ENCODE results near the gene MUS81. TPM values are rescaled to one million over a fixed set of nuclear protein-coding genes. Genes with fewer than 3 reads are reported as not detected.

Gene MUS81
- total and polyA plus RNA-seq, 2 of the 13 experiments (the other 11 are each of a cell fraction or from before 2014, with no cell fraction given) = 25.6 to 30.2 TPM

DNA sequence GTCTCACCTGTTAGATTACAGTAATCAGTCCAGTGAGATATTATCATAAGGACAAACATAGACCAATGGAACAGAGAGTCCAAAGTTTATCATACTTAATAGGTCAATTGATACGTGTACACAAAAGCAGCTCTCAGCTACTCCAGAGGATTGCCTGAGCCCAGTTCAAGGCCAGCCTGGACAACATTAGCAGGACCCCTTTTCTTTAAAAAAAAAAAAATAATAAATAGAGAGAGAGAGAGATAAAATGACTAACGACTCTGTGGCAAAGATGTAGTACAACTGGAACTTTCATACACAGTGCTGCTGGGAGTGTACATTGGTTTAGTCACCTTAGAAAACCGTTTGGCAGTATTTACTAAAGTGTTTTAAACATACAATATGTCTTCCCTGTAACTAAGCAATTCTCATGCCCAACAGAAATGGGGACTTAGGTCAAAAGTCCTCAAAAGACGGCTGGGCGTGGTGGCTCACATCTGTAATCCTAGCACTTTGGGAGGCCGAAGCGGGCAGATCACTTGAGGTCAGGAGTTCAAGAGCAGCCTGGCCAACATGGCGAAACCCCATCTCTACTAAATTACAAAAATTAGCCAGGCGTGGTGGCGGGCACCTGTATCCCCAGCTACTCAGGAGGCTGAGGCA lies 15.9 kb upstream of the MUS81 start (continued):
- TF ChIP-seq, protein P1, sequence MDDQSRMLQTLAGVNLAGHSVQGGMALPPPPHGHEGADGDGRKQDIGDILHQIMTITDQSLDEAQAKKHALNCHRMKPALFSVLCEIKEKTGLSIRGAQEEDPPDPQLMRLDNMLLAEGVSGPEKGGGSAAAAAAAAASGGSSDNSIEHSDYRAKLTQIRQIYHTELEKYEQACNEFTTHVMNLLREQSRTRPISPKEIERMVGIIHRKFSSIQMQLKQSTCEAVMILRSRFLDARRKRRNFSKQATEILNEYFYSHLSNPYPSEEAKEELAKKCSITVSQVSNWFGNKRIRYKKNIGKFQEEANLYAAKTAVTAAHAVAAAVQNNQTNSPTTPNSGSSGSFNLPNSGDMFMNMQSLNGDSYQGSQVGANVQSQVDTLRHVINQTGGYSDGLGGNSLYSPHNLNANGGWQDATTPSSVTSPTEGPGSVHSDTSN (CRISPR knock-in tag; IDR thresholded peaks at IDR 0.05; ENCODE audit: borderline replicate concordance) = no peak
- TF ChIP-seq ZMYM3 (CRISPR knock-in tag; IDR thresholded peaks at IDR 0.05) = peak; percentile 68; the same call in 1 of the 2 replicates
- TF ChIP-seq ZNF263 (CRISPR knock-in tag; IDR thresholded peaks at IDR 0.05) = no peak
- TF ChIP-seq ZSCAN20 (CRISPR knock-in tag; IDR thresholded peaks at IDR 0.05; ENCODE audit: borderline replicate concordance) = no peak
- TF ChIP-seq SETDB1 (CRISPR knock-in tag; IDR thresholded peaks at IDR 0.05; ENCODE audit: borderline replicate concordance) = no peak
- TF ChIP-seq XBP1 (CRISPR knock-in tag; IDR thresholded peaks at IDR 0.05) = no peak
- TF ChIP-seq RBM22 (optimal IDR thresholded peaks at IDR 0.05; ENCODE audit: low read length) = no peak
- TF ChIP-seq ETV6 (CRISPR knock-in tag; conservative IDR thresholded peaks at IDR 0.05) = no peak
- TF ChIP-seq ZNF839 (CRISPR knock-in tag; IDR thresholded peaks at IDR 0.05; ENCODE audit: borderline replicate concordance) = no peak
- no peak for TF ChIP-seq IRF2 (CRISPR knock-in tag; IDR thresholded peaks at IDR 0.05)
- no peak for TF ChIP-seq ZNF879 (CRISPR knock-in tag; IDR thresholded peaks at IDR 0.05)
- no peak for TF ChIP-seq ZKSCAN1 (IDR thresholded peaks at IDR 0.05; ENCODE audit: low read length)
- no peak for TF ChIP-seq ZNF629 (CRISPR knock-in tag; conservative IDR thresholded peaks at IDR 0.05)
- TF ChIP-seq, protein P2, sequence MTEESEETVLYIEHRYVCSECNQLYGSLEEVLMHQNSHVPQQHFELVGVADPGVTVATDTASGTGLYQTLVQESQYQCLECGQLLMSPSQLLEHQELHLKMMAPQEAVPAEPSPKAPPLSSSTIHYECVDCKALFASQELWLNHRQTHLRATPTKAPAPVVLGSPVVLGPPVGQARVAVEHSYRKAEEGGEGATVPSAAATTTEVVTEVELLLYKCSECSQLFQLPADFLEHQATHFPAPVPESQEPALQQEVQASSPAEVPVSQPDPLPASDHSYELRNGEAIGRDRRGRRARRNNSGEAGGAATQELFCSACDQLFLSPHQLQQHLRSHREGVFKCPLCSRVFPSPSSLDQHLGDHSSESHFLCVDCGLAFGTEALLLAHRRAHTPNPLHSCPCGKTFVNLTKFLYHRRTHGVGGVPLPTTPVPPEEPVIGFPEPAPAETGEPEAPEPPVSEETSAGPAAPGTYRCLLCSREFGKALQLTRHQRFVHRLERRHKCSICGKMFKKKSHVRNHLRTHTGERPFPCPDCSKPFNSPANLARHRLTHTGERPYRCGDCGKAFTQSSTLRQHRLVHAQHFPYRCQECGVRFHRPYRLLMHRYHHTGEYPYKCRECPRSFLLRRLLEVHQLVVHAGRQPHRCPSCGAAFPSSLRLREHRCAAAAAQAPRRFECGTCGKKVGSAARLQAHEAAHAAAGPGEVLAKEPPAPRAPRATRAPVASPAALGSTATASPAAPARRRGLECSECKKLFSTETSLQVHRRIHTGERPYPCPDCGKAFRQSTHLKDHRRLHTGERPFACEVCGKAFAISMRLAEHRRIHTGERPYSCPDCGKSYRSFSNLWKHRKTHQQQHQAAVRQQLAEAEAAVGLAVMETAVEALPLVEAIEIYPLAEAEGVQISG (CRISPR knock-in tag; IDR thresholded peaks at IDR 0.05) = no peak
- TF ChIP-seq USF2 (IDR thresholded peaks at IDR 0.05; ENCODE audit: low read depth, low read length) = no peak
- no peak for TF ChIP-seq USF2 (CRISPR knock-in tag; IDR thresholded peaks at IDR 0.05; ENCODE audit: borderline replicate concordance)
- TF ChIP-seq AHR (CRISPR knock-in tag; IDR thresholded peaks at IDR 0.05) = no peak
- no peak for TF ChIP-seq TCF12 (IDR thresholded peaks at IDR 0.05)
- no peak for TF ChIP-seq TCF12 (CRISPR knock-in tag; IDR thresholded peaks at IDR 0.05)
- no peak for TF ChIP-seq ZBTB1 (CRISPR knock-in tag; IDR thresholded peaks at IDR 0.05; ENCODE audit: borderline replicate concordance)
- TF ChIP-seq ZNF616 (CRISPR knock-in tag; IDR thresholded peaks at IDR 0.05; ENCODE audit: low read depth) = no peak
- TF ChIP-seq, protein P3, sequence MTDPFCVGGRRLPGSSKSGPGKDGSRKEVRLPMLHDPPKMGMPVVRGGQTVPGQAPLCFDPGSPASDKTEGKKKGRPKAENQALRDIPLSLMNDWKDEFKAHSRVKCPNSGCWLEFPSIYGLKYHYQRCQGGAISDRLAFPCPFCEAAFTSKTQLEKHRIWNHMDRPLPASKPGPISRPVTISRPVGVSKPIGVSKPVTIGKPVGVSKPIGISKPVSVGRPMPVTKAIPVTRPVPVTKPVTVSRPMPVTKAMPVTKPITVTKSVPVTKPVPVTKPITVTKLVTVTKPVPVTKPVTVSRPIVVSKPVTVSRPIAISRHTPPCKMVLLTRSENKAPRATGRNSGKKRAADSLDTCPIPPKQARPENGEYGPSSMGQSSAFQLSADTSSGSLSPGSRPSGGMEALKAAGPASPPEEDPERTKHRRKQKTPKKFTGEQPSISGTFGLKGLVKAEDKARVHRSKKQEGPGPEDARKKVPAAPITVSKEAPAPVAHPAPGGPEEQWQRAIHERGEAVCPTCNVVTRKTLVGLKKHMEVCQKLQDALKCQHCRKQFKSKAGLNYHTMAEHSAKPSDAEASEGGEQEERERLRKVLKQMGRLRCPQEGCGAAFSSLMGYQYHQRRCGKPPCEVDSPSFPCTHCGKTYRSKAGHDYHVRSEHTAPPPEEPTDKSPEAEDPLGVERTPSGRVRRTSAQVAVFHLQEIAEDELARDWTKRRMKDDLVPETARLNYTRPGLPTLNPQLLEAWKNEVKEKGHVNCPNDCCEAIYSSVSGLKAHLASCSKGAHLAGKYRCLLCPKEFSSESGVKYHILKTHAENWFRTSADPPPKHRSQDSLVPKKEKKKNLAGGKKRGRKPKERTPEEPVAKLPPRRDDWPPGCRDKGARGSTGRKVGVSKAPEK (CRISPR knock-in tag; IDR thresholded peaks at IDR 0.05; ENCODE audit: borderline replicate concordance) = no peak
- no peak for TF ChIP-seq ZNF569 (CRISPR knock-in tag; IDR thresholded peaks at IDR 0.05; ENCODE audit: borderline replicate concordance)

Data from HepG2 (cell line).